Activated T-cell treated with anti-CD3 and anti-CD28 coated beads for 24 hours (primary cell): ENCODE measurements around the gene ELANE.

Experiments used
- DNase-seq: peaks from one replicate; pipeline ENCODE4 v3.0.0-alpha.2; 2020; ENCODE audit warnings: low read depth

ELANE gene

DNA sequence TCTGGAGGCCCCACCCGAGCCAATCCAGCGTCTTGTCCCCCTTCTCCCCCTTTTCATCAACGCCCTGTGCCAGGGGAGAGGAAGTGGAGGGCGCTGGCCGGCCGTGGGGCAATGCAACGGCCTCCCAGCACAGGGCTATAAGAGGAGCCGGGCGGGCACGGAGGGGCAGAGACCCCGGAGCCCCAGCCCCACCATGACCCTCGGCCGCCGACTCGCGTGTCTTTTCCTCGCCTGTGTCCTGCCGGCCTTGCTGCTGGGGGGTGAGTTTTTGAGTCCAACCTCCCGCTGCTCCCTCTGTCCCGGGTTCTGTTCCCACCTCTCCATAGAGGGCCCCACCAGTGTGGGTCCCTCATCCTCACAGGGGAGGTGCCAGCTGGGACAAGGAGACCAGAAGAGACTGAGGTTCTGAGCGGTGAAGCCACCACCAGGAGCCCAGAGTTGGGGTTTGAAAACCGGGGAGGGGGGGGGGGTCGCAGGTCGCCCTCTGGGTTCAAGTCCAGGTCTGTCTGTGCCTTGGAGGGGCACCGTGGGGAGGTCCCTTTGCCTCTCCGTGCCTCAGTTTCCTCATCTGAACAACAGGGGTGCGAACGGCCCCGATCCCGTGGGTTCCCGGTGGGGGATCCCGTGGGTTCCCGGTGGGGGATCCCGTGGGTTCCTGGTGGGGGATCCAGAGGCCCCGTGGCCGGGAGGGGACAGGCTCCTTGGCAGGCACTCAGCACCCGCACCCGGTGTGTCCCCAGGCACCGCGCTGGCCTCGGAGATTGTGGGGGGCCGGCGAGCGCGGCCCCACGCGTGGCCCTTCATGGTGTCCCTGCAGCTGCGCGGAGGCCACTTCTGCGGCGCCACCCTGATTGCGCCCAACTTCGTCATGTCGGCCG, at the start of gene ELANE:
TSS of gene ELANE (plus strand) at position 168 of the 878 bp plus-strand sequence. CDS start at position 194, 26 bp downstream.
- DNase-seq = no peak

DNA sequence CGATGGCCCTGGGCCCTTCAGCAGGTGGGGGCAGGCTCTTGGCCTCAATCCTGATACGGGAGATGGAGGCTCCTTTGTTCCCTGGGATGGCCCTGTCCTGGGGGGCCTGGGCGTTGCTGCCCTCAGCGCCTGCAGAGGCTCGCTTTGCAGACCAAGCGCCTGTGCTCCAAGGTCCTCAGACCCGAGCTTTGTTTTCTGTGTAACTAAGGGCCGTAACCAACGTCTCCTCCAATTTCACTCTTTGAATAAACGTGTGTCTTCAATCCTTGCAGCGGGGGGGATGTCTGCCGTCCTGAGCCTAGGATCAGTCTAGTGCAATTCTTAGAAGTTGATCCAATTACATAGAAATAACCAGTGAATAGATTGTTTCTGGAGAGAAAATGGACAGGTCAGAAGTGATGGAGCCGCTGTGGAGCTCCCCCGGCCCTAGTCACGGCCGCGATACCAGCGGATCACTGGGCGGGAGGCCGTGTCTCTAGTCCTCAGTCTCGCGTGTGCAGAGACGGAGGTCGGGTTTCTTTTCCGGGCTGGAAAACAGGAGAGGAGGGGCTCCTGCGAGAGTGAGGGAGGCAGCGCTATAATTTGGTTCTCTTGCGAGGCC, 49.5 kb upstream of the ELANE start:
- no peak for DNase-seq

DNA sequence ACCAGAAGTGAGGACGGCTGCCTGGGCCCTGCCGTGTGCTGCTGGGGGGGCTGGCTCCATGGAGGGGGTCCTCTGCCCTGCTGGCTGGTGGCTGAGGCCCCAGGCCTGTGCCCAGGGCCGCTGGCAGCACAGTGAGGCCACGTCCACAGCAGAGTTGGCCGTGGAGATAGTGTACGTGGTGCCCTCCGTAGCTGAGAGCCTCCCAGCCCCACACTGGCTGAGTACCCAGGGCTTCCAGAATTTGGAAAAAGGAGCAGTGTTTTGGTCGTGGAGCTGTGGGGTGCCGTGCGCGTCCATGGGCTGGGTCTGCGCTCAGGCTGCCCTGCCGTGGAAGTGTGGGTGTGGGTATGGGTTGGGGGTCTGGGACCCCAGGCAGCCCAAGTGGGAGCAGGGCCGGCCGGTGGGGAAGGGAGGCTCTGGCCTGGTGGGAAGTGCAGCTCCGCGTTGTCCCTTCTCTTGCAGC, 49.0 kb upstream of the ELANE start:
- DNase-seq = no peak

DNA sequence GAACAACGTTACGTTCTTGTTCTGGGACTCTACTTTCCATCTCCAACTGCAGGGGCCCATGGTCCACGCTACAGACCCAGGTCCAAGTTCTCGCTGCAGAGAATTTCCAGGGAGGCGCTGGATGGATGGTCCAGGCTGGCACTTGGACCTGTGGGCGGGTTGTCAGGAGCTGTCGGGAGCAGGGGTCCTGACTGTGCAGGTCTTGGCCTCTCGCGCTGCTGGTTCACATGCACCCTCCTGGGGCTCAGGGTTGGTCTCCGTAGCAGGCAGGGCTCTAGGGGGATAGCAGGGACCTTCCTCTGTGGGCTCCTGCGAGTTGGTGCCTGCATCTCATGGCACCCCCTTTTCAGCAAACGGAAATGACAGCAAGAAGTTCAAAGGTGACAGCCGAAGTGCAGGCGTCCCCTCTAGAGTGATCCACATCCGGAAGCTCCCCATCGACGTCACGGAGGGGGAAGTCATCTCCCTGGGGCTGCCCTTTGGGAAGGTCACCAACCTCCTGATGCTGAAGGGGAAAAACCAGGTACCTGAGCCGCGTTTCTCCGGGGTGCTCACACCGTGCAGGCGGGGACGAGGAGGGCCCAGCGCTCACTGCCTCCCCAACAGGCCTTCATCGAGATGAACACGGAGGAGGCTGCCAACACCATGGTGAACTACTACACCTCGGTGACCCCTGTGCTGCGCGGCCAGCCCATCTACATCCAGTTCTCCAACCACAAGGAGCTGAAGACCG, 48.3 kb upstream of the ELANE start:
- DNase-seq = no peak

DNA sequence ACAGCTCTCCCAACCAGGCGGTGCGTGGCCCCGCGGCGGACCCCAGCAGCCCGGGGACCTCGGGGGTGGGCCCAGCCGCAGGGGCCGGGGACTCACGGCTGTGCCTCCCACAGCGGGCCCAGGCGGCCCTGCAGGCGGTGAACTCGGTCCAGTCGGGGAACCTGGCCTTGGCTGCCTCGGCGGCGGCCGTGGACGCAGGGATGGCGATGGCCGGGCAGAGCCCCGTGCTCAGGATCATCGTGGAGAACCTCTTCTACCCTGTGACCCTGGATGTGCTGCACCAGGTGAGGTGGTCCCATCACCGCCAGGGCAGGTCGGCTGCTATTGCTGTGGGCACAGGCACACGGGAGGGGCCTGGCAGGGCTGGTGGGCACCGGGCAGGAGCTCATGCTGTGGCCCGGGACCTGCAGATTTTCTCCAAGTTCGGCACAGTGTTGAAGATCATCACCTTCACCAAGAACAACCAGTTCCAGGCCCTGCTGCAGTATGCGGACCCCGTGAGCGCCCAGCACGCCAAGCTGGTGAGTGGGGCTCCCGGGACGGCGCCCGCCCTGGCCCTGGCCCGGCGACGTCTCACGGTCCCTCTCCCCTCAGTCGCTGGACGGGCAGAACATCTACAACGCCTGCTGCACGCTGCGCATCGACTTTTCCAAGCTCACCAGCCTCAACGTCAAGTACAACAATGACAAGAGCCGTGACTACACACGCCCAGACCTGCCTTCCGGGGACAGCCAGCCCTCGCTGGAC, 47.5 kb upstream of the ELANE start:
- DNase-seq = no peak

DNA sequence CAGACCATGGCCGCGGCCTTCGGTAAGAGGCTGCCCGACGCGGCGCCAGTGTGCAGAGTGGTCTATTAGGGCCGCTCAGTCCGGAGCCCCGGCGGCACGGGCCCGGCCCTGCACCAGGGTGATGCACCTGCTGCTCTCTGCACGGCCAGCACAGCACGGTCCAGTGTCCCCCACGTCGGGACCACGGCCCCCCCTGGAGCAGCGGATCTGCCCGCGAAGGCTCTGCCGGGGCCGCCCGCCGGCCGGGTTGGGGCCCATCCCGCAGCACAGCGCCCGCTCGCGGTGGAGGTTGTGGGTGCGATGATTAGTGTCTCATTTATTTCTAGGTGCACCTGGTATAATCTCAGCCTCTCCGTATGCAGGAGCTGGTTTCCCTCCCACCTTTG, 46.9 kb upstream of the ELANE start:
- no peak for DNase-seq

DNA sequence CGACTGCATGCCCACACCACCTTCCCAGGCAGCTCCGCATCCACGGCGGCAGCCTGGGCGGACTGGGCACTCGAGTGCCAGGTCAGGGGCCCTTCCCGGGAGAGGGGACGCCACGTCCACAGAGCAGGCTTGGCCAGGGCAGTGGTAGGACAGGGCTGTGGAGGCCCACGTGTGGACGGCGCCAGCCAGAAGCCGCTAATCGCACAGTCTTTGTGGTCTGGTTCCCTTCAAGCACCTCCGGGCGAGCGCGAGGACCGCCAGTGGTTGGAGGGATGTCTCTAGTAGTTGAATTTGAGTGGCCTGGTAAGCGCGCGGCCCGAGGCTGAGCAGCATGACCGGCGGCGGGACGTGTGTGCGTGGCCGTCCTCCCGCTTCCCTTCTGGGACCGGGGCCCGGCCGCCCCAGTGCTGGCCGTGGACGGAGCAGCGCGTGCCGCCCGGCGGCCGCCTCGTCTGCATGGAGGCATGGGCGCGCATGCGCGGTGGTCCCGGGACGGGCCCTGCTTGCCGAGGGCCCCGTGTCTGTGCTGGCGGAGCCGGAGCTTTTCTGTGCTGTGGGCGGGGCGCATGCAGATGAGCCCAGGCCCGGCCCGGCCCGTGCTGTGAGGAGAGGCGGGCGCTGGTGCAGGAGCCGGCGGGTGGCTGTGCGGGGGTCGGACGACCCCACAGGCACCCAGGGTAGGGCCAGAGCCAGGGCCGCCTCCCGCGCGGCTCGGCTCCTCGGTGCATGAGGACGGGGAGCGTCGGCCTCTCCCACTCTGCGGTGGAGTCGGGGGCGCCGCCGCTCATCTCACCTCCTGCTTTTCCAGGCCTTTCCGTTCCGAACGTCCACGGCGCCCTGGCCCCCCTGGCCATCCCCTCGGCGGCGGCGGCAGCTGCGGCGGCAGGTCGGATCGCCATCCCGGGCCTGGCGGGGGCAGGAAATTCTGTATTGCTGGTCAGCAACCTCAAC, 46.2 kb upstream of the ELANE start:
- no peak for DNase-seq

DNA sequence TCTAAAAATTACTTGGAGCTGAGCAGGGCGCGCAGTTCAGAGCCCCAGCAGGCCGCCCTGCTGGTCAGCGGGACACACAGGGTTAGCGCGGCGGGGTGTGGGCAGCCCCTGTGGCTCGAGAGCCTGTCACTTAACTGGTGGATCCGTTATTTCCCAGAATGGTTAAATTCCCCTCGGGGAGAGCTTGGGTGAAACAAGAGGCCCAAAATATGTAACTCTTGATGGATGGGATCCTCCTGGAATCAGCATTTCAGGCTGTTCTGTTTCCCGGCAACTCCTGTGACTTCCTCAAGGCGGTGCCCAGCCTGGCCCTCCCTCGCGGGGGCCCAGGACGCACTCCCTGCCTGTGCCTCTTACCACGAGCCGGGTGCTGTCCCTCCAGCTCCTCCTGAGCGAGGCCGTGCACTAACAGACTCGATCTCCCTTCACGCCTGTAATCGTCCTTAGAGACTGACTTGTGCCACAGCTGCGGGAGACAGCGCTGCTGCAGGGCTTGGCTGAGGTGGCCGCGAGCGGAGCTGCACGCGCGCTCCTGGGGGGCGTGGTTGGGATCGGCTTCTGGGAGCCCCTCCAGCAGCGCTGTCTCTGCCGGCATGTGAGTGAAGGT, 45.2 kb upstream of the ELANE start:
- DNase-seq = no peak

DNA sequence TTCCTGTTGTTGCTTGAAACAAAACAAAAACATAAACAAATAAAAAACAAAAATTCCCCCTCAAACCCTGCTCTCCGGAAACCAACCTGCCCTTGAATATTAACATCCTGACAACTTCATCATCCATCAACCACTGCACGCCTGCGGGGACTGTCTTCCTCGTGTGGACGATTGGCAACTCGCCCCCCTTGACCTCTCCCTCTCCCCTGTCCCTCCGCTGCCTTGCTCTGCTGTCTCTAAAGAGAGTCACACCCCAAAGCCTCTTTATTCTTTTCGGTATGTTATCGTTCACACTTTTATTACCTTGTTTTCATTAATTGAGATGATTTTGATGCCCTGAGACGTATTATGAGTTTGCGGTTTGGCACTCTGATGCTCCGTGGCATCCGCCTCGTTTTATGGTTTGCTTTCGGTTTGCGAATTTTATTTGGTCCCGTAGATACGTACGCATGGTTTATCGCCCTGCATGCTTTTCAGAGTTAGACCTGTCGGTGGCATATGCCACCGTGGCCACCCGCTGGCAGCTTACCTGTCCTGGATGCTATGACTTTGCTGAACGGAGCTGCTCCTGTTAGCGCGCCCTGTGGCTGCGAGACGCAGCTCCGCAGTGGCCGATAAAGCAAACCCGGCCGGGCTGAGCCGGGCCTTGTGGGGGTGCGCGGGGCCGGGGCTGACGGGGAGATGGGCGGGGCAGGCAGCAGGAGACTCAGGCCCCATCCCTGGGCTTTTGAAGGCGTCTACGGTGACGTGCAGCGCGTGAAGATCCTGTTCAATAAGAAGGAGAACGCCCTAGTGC, 44.3 kb upstream of the ELANE start:
- no peak for DNase-seq

DNA sequence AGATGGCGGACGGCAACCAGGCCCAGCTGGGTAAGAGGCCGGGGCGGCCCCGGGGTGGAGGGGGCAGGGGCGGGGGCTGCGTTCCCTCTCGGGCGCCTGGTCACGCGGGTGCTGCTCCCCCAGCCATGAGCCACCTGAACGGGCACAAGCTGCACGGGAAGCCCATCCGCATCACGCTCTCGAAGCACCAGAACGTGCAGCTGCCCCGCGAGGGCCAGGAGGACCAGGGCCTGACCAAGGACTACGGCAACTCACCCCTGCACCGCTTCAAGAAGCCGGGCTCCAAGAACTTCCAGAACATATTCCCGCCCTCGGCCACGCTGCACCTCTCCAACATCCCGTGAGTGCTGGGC, 43.7 kb upstream of the ELANE start:
- no peak for DNase-seq

DNA sequence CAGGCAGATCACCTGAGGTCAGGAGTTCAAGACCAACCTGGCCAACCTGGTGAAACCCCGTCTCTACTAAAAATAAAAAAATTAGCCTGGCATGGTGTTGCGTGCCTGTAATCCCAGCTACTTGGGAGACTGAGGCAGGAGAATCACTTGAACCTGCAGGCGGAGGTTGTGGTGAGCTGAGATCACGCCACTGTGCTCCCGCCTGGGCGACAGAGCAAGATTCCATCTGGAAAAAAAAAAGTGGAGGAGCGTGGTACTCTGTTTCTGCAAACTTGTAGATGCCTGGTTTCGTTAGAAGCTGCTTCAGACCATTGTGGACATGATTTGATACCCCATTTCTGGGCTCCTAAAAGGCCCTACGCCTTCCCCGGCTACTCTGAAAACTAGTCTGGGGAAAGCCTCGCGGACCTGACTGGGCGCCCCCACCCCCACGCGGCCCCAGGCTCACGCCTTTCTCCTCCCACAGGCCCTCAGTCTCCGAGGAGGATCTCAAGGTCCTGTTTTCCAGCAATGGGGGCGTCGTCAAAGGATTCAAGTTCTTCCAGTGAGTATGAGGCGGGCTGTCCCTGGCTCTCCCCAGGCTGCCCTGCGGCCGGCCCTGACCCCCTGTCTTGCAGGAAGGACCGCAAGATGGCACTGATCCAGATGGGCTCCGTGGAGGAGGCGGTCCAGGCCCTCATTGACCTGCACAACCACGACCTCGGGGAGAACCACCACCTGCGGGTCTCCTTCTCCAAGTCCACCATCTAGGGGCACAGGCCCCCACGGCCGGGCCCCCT, 41.8 kb upstream of the ELANE start:
- DNase-seq = no peak

DNA sequence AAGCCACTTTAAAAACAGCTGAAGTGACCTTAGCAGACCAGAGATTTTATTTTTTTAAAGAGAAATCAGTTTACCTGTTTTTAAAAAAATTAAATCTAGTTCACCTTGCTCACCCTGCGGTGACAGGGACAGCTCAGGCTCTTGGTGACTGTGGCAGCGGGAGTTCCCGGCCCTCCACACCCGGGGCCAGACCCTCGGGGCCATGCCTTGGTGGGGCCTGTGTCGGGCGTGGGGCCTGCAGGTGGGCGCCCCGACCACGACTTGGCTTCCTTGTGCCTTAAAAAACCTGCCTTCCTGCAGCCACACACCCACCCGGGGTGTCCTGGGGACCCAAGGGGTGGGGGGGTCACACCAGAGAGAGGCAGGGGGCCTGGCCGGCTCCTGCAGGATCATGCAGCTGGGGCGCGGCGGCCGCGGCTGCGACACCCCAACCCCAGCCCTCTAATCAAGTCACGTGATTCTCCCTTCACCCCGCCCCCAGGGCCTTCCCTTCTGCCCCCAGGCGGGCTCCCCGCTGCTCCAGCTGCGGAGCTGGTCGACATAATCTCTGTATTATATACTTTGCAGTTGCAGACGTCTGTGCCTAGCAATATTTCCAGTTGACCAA, 41.1 kb upstream of the ELANE start:
- no peak for DNase-seq

DNA sequence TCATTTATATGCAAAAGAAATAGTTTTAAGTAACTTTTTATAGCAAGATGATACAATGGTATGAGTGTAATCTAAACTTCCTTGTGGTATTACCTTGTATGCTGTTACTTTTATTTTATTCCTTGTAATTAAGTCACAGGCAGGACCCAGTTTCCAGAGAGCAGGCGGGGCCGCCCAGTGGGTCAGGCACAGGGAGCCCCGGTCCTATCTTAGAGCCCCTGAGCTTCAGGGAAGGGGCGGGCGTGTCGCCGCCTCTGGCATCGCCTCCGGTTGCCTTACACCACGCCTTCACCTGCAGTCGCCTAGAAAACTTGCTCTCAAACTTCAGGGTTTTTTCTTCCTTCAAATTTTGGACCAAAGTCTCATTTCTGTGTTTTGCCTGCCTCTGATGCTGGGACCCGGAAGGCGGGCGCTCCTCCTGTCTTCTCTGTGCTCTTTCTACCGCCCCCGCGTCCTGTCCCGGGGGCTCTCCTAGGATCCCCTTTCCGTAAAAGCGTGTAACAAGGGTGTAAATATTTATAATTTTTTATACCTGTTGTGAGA, 40.5 kb upstream of the ELANE start:
- DNase-seq = no peak

DNA sequence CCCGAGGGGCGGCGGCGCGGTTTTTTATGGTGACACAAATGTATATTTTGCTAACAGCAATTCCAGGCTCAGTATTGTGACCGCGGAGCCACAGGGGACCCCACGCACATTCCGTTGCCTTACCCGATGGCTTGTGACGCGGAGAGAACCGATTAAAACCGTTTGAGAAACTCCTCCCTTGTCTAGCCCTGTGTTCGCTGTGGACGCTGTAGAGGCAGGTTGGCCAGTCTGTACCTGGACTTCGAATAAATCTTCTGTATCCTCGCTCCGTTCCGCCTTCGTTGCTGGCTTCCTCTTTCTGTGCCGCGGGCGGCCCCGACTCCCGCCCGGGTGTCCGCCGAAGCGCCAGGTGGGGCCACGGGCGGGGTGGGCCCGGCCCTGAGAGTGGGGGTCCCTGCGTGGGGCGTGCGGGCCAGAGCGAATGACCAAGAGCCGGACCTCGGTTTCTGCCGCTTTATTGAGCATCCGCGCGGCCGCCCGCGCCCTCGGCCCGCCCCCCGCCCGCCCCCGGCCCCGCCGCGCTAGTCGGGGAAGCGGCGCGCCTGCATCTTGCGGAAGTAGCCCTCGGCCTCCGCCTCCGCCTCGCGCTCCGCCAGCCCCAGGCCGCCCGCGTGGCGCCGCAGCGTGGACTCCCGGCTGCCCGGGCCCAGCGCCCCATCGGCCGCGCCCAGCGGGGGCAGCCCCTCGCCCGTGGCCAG, 39.9 kb upstream of the ELANE start:
- no peak for DNase-seq

DNA sequence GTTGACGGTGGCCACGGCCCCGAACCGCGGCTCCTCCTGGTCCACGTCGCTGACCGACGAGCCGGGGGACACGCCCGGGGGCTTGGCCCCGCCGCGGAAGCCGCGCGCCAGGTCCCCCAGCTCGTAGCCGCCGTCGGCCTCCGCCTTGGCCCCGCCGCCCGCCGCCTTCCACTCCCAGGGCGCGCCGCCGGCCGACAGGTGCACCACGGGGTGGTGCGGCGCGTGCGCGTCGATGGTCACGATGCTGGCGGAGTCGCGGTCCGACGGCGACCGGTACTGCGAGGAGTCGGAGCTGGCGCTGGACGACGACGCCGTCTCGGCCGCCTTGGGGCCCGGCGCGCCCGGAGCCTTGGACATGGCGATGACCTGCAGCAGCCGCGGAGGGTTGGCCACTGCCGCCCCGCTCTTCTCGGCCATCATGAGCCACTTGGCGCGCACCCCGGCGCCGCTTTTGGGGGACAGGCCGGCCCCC, 39.3 kb upstream of the ELANE start:
- DNase-seq = no peak

DNA sequence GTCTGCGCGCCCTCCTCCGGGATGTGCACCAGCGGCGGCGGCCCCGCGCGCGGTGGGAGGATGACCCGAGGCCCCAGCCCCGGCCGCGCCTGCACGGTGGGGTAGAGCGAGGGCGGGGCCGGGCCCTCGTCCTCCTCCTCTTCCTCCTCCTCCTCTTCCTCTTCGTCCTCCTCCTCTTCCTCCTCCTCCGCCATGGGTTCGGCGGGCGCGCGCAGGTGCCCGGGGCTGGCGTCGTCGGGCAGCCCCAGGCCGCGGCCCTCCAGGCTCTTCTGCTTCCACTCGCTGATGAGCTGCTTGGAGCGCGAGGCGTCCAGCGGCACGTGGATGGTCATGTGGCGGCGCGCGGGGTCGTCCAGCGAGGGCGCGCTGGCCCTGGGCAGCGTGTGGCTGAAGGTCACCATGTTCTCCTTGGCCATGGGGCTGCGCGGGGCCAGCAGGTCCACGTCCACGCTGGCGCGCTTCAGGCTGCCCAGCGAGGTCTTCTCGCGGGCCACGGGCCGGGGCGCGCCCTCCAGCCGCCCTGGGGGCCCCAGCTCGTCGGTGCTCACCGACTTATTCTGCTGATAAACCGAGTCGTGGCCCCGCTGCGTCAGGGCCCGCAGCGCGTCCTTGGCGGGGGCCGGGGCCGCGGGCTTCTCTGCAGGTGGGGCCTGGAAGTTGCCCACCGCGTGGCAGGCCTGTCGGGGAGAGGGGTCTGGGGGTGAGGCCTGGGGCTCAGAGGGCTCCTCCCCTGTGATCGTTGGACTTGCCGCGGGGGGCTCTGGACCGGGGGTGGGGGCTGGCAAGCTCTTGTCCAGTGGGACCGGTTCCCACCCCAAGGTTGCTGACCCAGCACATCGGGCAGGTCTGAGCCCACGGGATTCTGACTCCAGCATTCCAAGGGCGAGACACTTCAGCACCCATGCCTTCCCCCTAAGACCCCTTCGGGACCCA, 38.6 kb upstream of the ELANE start:
- DNase-seq = no peak
